NCI-H82 treated with DMSO at 0.1 percent for 48 hours (cell line): ENCODE data around the gene CCDC80.
"Not testable (repeated sequence)": the region's sequence is repeated elsewhere in the genome, so short reads cannot be mapped to it uniquely, and the experiment has no call there.

ENCODE experiments used
- DNase-seq: peaks from one replicate; lab custom pipeline; 2025; ENCODE audit not compliant: unreplicated experiment; lab: John Stamatoyannopoulos, UW

Gene CCDC80

GRCh38 chr3:112640930-112641801, at the start of gene CCDC80:
TSS of gene CCDC80 (minus strand) at chr3:112641143. CDS start at chr3:112639905, 1,238 bp downstream.
- no peak for DNase-seq

GRCh38 chr3:112689989-112690388, 49.0 kb upstream of the CCDC80 start:
- DNase-seq, result no peak

GRCh38 chr3:112689385-112689784, 48.4 kb upstream of the CCDC80 start:
- DNase-seq, result no peak

- no peak for DNase-seq
Measured at GRCh38 chr3:112688819-112689218, 47.9 kb upstream of the CCDC80 start.

GRCh38 chr3:112688085-112688769, 47.3 kb upstream of the CCDC80 start:
- DNase-seq, result no peak

- DNase-seq, result no peak
Measured at GRCh38 chr3:112687616-112688015, 46.7 kb upstream of the CCDC80 start.

- no peak for DNase-seq
Measured at GRCh38 chr3:112687211-112687610, 46.3 kb upstream of the CCDC80 start.

GRCh38 chr3:112685956-112686799, 45.2 kb upstream of the CCDC80 start:
- no peak for DNase-seq

- DNase-seq, result peak; percentile 95
Measured at GRCh38 chr3:112685420-112685819, 44.5 kb upstream of the CCDC80 start.

GRCh38 chr3:112682361-112682760, 41.4 kb upstream of the CCDC80 start:
- no peak for DNase-seq

GRCh38 chr3:112681822-112682325, 40.9 kb upstream of the CCDC80 start:
- no peak for DNase-seq

GRCh38 chr3:112676659-112677234, 35.8 kb upstream of the CCDC80 start:
- DNase-seq, result no peak

GRCh38 chr3:112675943-112676535, 35.1 kb upstream of the CCDC80 start:
- DNase-seq, result no peak

GRCh38 chr3:112675349-112675748, 34.4 kb upstream of the CCDC80 start:
- no peak for DNase-seq

GRCh38 chr3:112672716-112673541, 32.0 kb upstream of the CCDC80 start:
- DNase-seq, result no peak

- no peak for DNase-seq
Measured at GRCh38 chr3:112671930-112672715, 31.2 kb upstream of the CCDC80 start.

GRCh38 chr3:112670824-112671223, 29.9 kb upstream of the CCDC80 start:
- DNase-seq, result no peak

- no peak for DNase-seq
Measured at GRCh38 chr3:112667599-112667998, 26.7 kb upstream of the CCDC80 start.

GRCh38 chr3:112665009-112665408, 24.1 kb upstream of the CCDC80 start:
- DNase-seq, result not testable (repeated sequence)
